ENCODE data around the gene XRCC5.

The XRCC5 gene

GRCh38 chr2:216108967-216109921 is at the start of gene XRCC5 (continued):
- TF ChIP-seq ZNF18 (tag by site-specific recombination; IDR thresholded peaks at IDR 0.05): no peak
- TF ChIP-seq ZBTB26 (tag by site-specific recombination; optimal IDR thresholded peaks at IDR 0.05): peak; percentile 81
- peak; percentile 36; the same call in 1 of the 2 replicates for TF ChIP-seq CTCF (tag by site-specific recombination; IDR thresholded peaks at IDR 0.05)
- TF ChIP-seq PRDM1 (tag by site-specific recombination; IDR thresholded peaks at IDR 0.05): 0 out of 2 replicates have a peak, but pooled peaks have one; percentile 10
- peak; percentile 47; the same call in 1 of the 2 replicates for TF ChIP-seq YY1 (tag by site-specific recombination; IDR thresholded peaks at IDR 0.05)
- TF ChIP-seq ZNF391 (tag by site-specific recombination; IDR thresholded peaks at IDR 0.05; ENCODE audit: borderline replicate concordance, low read depth): no peak
- peak; percentile 90 for TF ChIP-seq ZNF335 (tag by site-specific recombination; conservative IDR thresholded peaks at IDR 0.05)

- H3K9me3 ChIP-seq (ENCODE audit: control insufficient read depth, insufficient read depth, low read depth, low read length): no peaks in the 10 kb centered on the region
- peaks cover 38 to 43% of the 10 kb centered on the region in 2 experiments for H3K36me3 ChIP-seq (ENCODE audit: control insufficient read depth in 2 of 2, insufficient read depth in 1 of 2, low read length in 2 of 2)
- H3K4me1 ChIP-seq (ENCODE audit: control insufficient read depth, insufficient read depth, low read length): no peaks in the 10 kb centered on the region
- ChIA-PET CTCF (interaction anchor here (0.6 to 0.7 kb wide), 2 partner anchors 56 to 124 kb away, joined by 3 read pairs; no protein-coding TSS in a partner anchor), POLR2A (no interaction called here)
- H3K4me3 ChIP-seq (ENCODE audit: low read depth, low read length): no peak overlapping the region
- H3K27ac ChIP-seq (ENCODE audit: extremely low read depth, low read depth, low read length): no peak overlapping the region
- TF ChIP-seq ZNF501 (tag by site-specific recombination; IDR thresholded peaks at IDR 0.05) (no peak), ZNF654 (tag by site-specific recombination; IDR thresholded peaks at IDR 0.05; ENCODE audit: low read depth) (peak; percentile 45)
Observed at GRCh38 chr2:216064014-216064630, 45.0 kb upstream of the XRCC5 start.

GRCh38 chr2:216064665-216065064 is 44.5 kb upstream of the XRCC5 start:
- H3K27ac ChIP-seq (ENCODE audit: extremely low read depth, low read depth, low read length): no peak overlapping the region
- ChIA-PET CTCF (interaction anchor here (0.6 kb wide), 1 partner anchor 56 kb away, joined by 3 read pairs; no protein-coding TSS in a partner anchor), POLR2A (no interaction called here)
- no peaks in the 10 kb centered on the region for H3K4me1 ChIP-seq (ENCODE audit: control insufficient read depth, insufficient read depth, low read length)
- H3K4me3 ChIP-seq (ENCODE audit: low read depth, low read length): no peak overlapping the region
- peaks cover 37 to 38% of the 10 kb centered on the region in 2 experiments for H3K36me3 ChIP-seq (ENCODE audit: control insufficient read depth in 2 of 2, insufficient read depth in 1 of 2, low read length in 2 of 2)
- H3K9me3 ChIP-seq (ENCODE audit: control insufficient read depth, insufficient read depth, low read depth, low read length): no peaks in the 10 kb centered on the region
- no peak for TF ChIP-seq ZNF561 (tag by site-specific recombination; IDR thresholded peaks at IDR 0.05; ENCODE audit: borderline replicate concordance)
- no peak for TF ChIP-seq ZSCAN18 (tag by site-specific recombination; IDR thresholded peaks at IDR 0.05)
- TF ChIP-seq ZNF341 (tag by site-specific recombination; IDR thresholded peaks at IDR 0.05; ENCODE audit: low read depth): no peak
- TF ChIP-seq ZBTB49 (tag by site-specific recombination; IDR thresholded peaks at IDR 0.05; ENCODE audit: low read depth): no peak
- no peak for TF ChIP-seq GLI4 (tag by site-specific recombination; IDR thresholded peaks at IDR 0.05)

Data from HEK293 (cell line).